ENCODE results near the gene DDA1. TPM values are rescaled to one million over a fixed set of nuclear protein-coding genes. Genes with fewer than 3 reads are reported as not detected.

The DDA1 gene
- total and polyA plus RNA-seq, 5 donors, result 29.7 to 92.5 (median 31.2) TPM

DNA sequence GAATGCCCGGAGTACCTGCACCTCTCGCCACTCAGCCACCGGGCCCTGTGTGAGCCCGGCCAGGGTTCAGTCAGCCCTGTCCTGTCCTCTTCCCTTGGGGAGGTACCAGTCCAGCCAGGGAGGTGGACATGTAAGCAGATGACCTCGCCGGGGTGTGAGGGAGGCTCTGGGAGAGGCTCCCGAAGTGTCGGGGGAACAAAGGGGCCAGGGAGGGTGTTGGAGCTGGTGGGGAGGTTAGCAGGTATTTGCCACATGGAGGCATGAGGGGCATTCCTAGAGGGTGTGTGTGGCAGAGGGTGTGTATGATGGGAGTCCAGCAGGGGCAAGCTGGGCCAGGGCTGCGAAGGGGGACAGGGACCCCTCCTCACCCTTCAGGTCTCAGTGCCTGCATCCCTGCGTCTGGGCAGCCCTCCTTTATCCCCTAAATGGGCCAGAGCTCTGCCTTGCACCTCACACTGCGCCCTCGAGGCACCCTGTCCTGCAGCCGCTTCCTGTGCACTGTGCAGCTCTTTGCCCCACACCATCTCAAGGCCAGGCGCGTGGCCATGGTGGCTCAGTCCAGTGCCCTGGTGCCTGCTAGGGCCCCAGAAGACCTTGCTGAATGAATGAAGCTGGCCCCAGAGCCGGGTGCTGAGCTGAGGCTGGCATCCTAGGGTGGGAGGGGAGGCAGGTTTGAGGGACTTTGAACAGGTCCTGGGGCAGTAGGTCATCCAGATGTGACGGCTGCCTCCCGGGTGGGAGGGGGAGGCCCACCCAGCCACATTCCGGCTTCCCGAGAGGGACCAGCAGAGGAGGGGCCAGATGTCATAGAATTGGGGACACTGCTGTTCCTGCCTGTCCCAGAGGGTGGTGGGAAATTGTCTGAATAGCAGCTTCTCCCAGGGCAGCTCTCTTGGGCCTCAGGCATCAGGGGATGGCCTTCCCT, 3.1 kb downstream of the DDA1 start:
- H3K4me1 ChIP-seq (ENCODE audit: control insufficient read depth, insufficient read depth, low read length), result no peaks in the 10 kb centered on the region
- no peak for DNase-seq
- H3K27ac ChIP-seq (ENCODE audit: low read length), result no peak overlapping the region
- H3K27me3 ChIP-seq (ENCODE audit: control insufficient read depth, insufficient read depth), result no peaks in the 10 kb centered on the region
- 86% methylated on average over 20 of the region's 20 CpGs for WGBS
- no peak for ATAC-seq
- no peaks in the 10 kb centered on the region for H3K9me3 ChIP-seq (ENCODE audit: control insufficient read depth, low read length)
- no peak overlapping the region for H3K4me3 ChIP-seq (ENCODE audit: low read length)
- intact Hi-C loops (cut with DNase I), result no loop called here

DNA sequence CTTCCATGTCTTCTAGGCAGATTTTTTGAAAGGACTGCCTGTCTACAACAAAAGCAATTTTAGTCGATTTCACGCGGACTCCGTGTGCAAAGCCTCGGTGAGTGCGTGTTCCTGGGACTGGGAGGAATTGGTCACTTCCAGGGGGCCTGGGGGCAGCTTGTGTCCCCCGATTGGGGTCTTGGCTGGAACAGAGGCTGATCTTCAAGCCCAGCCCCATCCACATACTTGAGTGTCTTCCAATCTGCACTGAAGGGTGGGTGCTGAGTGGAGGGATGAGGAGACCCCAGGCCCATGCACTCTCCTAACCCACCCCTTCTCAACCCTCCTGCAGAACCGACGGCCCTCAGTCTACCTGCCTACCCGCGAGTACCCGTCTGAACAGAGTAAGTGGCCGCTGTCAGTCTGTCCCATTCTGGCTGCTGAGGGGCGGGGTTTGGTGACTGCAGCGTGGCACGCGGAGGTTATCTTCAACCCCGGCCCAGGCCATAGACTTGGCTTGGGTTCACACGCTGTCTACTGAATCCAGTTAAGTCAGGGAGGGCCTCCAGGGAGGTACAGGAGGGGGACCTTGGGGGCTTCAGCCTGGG, 4.7 kb downstream of the DDA1 start:
- WGBS, result 90% methylated on average over 19 of the region's 19 CpGs
- no peaks in the 10 kb centered on the region for H3K27me3 ChIP-seq (ENCODE audit: control insufficient read depth, insufficient read depth)
- no peak overlapping the region for H3K4me3 ChIP-seq (ENCODE audit: low read length)
- ATAC-seq (no peak), DNase-seq (no peak)
- no peaks in the 10 kb centered on the region for H3K9me3 ChIP-seq (ENCODE audit: control insufficient read depth, low read length)
- H3K4me1 ChIP-seq (ENCODE audit: control insufficient read depth, insufficient read depth, low read length), result no peaks in the 10 kb centered on the region
- intact Hi-C loops (cut with DNase I), result no loop called here
- no peak overlapping the region for H3K27ac ChIP-seq (ENCODE audit: low read length)

DNA sequence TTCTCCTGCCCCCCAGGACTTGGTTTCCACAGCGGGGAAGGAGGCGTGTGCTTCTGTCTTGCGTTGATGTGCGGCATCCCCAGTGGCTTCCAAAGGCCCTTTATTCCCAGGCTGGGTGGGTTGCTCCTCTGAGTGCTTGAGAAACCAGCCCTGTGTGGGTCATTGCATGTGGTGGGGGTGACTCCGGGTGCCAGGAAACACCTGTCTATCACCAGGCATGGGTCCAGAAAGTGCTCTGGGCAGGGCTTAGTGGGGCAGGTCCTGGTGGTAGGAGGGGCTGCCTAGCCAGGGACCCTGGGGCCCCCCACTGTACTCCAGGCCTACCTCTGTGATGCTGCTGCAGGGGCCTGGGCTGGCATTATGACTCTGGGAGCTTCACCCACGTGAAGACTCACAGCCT, 9.6 kb downstream of the DDA1 start:
- H3K4me3 ChIP-seq (ENCODE audit: low read length), result no peak overlapping the region
- intact Hi-C loops (cut with DNase I), result no loop called here
- no peaks in the 10 kb centered on the region for H3K9me3 ChIP-seq (ENCODE audit: control insufficient read depth, low read length)
- WGBS, result 80% methylated on average over 6 of the region's 6 CpGs
- no peaks in the 10 kb centered on the region for H3K4me1 ChIP-seq (ENCODE audit: control insufficient read depth, insufficient read depth, low read length)
- no peaks in the 10 kb centered on the region for H3K27me3 ChIP-seq (ENCODE audit: control insufficient read depth, insufficient read depth)
- ATAC-seq (no peak), DNase-seq (no peak)
- no peak overlapping the region for H3K27ac ChIP-seq (ENCODE audit: low read length)

DNA sequence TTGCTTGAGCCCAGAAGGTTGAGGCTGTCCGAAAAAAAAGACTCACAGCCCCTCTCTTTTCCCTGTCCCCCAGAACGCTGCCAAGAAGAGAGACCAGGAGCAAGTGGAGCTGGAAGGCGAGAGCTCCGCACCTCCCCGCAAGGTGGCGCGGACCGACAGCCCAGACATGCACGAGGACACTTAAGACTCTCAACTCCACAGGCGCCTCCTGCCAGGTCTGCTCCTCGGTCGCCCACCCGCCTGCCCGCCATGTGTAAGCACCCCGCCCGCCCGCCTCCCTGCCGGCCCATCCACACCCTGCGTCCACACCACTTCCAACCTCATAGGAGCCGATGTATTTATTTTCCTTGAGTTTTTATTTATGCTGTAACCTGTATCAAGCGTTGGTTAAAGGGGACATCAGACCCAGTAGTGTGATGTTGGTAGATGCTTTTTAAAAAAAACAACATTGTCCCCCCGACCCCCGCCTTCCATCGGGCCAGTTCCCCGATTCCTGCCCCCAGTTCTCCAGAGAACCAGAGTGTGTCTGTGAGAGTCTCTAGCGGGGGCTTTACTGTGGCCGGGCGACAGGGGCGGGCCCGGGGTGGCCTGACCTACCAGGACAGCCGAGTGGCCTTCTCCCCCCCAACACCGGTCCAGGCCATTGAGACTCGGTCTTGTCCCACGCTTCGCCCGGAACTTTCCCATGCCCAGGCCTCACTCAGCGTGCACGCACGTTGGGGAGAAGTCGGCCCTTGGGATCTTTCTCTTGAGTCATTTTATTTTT, 10.3 kb downstream of the DDA1 start:
- no peak overlapping the region for H3K27ac ChIP-seq (ENCODE audit: low read length)
- DNase-seq (no peak), ATAC-seq (no peak)
- no peaks in the 10 kb centered on the region for H3K4me1 ChIP-seq (ENCODE audit: control insufficient read depth, insufficient read depth, low read length)
- no peaks in the 10 kb centered on the region for H3K27me3 ChIP-seq (ENCODE audit: control insufficient read depth, insufficient read depth)
- H3K4me3 ChIP-seq (ENCODE audit: low read length), result no peak overlapping the region
- intact Hi-C loops (cut with DNase I), result no loop called here
- H3K9me3 ChIP-seq (ENCODE audit: control insufficient read depth, low read length), result no peaks in the 10 kb centered on the region
- 93% methylated on average over 40 of the region's 40 CpGs for WGBS

DNA sequence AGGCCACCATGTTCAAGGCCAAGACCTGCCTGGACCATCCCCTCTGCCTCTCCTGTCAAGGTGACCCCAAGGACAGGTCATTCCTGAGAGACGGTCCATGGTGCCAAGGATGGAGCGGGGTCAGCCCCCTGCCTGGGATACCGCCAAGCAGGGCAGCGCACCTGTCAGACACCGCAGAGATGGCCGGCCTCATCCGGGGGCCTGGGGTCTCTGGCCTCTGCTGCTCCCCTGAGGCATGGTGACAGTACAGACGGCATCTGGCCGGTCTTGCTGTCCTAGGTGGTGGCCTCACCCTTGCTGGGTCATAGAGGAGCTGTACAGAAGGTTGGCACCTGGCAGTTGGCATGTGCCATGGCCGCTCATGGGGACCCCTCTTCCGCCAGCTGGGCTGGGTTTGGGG, 11.1 kb downstream of the DDA1 start:
- no peak overlapping the region for H3K4me3 ChIP-seq (ENCODE audit: low read length)
- 88% methylated on average over 11 of the region's 11 CpGs for WGBS
- H3K4me1 ChIP-seq (ENCODE audit: control insufficient read depth, insufficient read depth, low read length), result no peaks in the 10 kb centered on the region
- ATAC-seq, result no peak
- no peaks in the 10 kb centered on the region for H3K27me3 ChIP-seq (ENCODE audit: control insufficient read depth, insufficient read depth)
- no peak for DNase-seq
- no peaks in the 10 kb centered on the region for H3K9me3 ChIP-seq (ENCODE audit: control insufficient read depth, low read length)
- intact Hi-C loops (cut with DNase I), result no loop called here
- H3K27ac ChIP-seq (ENCODE audit: low read length), result no peak overlapping the region

DNA sequence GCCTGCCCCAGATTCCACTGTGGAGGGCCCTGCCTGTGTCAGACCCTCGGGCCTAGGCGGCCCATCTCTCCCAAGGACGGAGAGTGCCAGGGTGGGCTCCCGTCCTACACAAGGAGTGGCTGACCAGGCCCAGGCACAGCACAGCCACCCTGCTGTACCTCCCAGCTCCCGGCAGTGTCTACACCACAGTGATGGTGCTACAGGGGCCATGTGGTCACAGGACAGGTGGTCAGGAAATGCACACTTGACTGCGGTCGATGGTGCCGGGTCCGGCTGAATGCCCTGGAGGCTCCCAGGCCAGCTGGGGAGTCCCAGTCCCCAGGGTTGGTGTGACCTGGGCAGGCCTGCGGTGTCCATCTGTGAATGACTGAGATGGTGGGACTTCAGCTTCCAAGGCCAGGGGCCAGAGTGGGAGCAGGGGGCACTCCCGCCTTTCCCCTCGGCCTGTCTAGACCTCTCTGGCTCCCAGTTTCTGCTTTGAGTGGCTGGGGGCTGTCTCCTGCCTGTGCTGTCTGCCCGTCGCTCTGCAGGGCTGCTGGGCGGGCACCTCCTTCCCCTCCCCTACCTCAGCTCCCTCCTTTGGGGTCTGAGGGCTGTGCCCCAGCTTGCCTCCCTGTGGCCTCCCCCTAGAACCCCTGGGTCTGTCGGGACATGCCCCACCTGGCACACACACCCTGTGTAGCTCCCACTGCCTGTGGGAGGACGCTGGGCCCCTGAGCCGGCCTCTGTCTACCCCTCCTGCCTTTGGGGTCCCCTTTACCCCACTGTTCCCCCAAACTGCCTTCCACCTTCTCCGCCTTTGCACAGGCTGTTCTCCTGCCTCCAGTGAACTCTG, 12.5 kb downstream of the DDA1 start:
- H3K4me1 ChIP-seq (ENCODE audit: control insufficient read depth, insufficient read depth, low read length), result no peaks in the 10 kb centered on the region
- no peak overlapping the region for H3K4me3 ChIP-seq (ENCODE audit: low read length)
- H3K9me3 ChIP-seq (ENCODE audit: control insufficient read depth, low read length), result no peaks in the 10 kb centered on the region
- no peak for DNase-seq
- intact Hi-C loops (cut with DNase I), result no loop called here
- no peak overlapping the region for H3K27ac ChIP-seq (ENCODE audit: low read length)
- ATAC-seq, result no peak
- WGBS, result 89% methylated on average over 19 of the region's 19 CpGs
- H3K27me3 ChIP-seq (ENCODE audit: control insufficient read depth, insufficient read depth), result no peaks in the 10 kb centered on the region

DNA sequence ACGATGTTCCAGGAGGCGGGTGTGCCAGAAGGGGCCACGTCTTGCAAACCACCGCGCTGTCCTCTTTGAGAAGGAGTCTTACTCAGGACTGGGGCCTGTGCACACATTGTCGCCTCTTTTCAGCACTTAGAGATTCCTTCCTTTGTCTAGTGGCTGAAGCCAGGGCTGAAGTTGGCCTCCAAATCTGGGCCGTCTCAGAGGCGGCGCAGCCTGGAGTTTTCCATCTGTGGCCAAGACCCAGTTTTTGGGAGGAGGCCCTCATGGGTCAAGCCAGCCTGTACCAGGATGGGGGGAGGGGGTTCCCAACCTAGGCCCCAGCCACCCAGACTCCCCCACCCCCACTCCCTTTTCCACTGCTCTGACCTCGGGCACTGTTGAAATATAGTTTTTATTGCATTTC, 13.5 kb downstream of the DDA1 start:
- H3K9me3 ChIP-seq (ENCODE audit: control insufficient read depth, low read length), result no peaks in the 10 kb centered on the region
- no peak overlapping the region for H3K27ac ChIP-seq (ENCODE audit: low read length)
- no peaks in the 10 kb centered on the region for H3K4me1 ChIP-seq (ENCODE audit: control insufficient read depth, insufficient read depth, low read length)
- ATAC-seq (peak in 1 of 2 donors; percentile 7), DNase-seq (peak in 1 of 3 donors; percentile 65)
- 66% methylated on average over 10 of the region's 10 CpGs for WGBS
- intact Hi-C loops (cut with DNase I), result no loop called here
- H3K27me3 ChIP-seq (ENCODE audit: control insufficient read depth, insufficient read depth), result no peaks in the 10 kb centered on the region
- H3K4me3 ChIP-seq (ENCODE audit: low read length), result no peak overlapping the region

DNA sequence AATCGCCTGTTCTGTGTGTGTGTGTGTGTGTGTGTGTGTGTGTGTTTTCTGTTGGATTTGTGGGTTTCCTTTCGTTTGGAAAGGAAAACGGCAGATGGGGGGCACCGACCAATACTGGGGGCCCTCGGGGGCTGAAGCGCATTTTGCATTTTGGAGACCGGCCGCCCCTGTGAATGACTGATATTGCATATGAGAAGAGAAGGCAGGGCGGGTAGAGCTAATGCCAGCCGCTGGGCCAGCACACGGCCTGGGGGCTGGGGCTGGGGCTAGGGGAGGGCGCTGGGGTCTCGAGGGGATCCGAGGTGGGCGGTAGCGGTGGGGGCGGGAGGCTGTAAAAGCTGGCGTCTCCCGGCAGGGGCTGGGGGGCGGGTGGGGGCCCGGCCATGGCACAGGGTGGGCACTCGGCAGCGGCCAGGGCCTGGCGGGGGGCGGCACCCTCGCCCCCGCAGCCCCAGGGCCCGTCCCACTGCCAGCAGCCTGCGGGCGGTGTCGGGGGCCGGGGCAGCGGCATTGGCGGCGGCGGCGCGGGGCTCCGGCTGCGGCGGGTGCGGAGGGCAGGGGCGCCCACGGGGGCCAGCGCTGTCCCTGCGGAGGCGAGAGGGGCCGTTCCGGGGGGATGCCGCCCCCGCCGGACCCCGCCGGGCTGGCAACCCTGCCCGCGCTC, 14.1 kb downstream of the DDA1 start:
- no peaks in the 10 kb centered on the region for H3K9me3 ChIP-seq (ENCODE audit: control insufficient read depth, low read length)
- DNase-seq (no peak), ATAC-seq (no peak)
- H3K27ac ChIP-seq (ENCODE audit: low read length), result no peak overlapping the region
- H3K4me1 ChIP-seq (ENCODE audit: control insufficient read depth, insufficient read depth, low read length), result no peaks in the 10 kb centered on the region
- intact Hi-C loops (cut with DNase I), result no loop called here
- H3K27me3 ChIP-seq (ENCODE audit: control insufficient read depth, insufficient read depth), result no peaks in the 10 kb centered on the region
- 35% methylated on average over 56 of the region's 56 CpGs for WGBS
- no peak overlapping the region for H3K4me3 ChIP-seq (ENCODE audit: low read length)

DNA sequence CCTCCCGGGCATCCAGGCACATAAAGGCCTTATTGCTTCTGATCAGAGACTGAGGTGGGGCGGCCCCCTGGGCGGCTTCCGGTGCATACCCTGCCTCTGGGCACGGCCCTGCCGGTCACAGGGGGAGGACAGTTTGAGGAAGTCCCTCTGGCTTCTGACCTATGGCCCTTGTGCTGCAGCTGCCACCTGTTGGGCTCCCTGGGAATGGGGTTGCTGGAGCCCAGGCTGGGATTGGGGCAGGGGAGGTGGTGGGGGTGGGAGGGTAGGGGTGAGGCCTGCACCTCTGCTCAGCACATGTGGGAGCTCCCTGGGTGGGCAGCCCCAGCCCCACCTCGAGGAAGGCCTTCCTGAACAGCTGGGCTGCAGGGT, 14.6 kb downstream of the DDA1 start:
- intact Hi-C loops (cut with DNase I), result no loop called here
- WGBS, result 36% methylated on average over 7 of the region's 7 CpGs
- DNase-seq, result peak in 1 of 3 donors; percentile 72

DNA sequence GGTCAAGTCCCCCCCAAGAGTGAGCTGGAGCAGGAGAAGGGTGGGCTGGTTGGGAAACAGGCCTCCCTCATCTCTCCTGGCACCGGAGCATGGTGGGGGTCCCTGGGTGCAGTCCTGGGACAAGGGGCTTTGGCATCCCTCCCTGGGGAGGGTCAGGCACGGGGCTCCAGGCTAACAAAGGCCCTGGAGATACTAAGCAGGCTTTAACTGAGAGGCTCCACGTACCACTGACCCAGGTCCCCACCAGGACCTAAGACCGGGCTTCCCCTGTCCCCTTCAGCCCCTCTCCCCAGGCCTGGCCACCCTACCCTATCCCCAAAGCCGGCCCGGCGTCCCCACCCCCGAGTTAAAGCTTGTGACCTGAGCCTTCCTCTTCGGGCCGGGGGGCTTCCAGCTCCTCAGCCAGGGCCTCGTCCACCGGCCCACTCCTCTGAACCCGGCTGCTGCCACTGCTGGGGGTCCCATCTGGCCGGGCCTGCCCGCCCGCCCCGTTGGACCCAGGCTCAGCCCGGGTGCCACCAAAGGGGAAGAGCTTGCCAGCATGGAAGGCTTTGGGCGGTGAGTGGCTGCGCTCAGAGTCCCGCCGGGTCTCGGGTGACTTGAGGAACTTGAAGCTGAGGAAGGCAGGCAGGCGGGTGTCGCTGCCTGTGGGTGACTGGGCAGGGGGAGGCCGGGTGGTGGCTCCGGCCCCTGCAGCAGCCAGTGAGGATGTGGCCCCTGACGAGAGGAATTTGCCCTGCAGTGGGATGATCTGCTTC, 15.2 kb downstream of the DDA1 start:
- Histone ChIP-seq H3K4me3 (ENCODE audit: low read length) (no peak overlapping the region), H3K27ac (ENCODE audit: low read length) (no peak overlapping the region), H3K9me3 (ENCODE audit: control insufficient read depth, low read length) (no peaks in the 10 kb centered on the region), H3K27me3 (ENCODE audit: control insufficient read depth, insufficient read depth) (no peaks in the 10 kb centered on the region), H3K4me1 (ENCODE audit: control insufficient read depth, insufficient read depth, low read length) (no peaks in the 10 kb centered on the region)
- no peak for ATAC-seq
- no peak for DNase-seq
- 91% methylated on average over 28 of the region's 28 CpGs for WGBS
- intact Hi-C loops (cut with DNase I), result no loop called here

More for the DNA sequence above, 14.6 kb downstream of the DDA1 start:
- Histone ChIP-seq H3K27ac (ENCODE audit: low read length) (no peak overlapping the region), H3K4me1 (ENCODE audit: control insufficient read depth, insufficient read depth, low read length) (no peaks in the 10 kb centered on the region), H3K9me3 (ENCODE audit: control insufficient read depth, low read length) (no peaks in the 10 kb centered on the region), H3K27me3 (ENCODE audit: control insufficient read depth, insufficient read depth) (no peaks in the 10 kb centered on the region), H3K4me3 (ENCODE audit: low read length) (no peak overlapping the region)
- ATAC-seq, result no peak

Measured in right cardiac atrium (tissue), 5 donors.